Osteoblast (primary cell): ENCODE measurements around the gene STK17A. TPM values are rescaled to one million over a fixed set of nuclear protein-coding genes. Genes with fewer than 3 reads are reported as not detected.
A peak's percentile ranks its signal among the peaks of the same experiment; 100 is the strongest.
"Not testable (repeated sequence)": the region's sequence is repeated elsewhere in the genome, so short reads cannot be mapped to it uniquely, and the experiment has no call there.

Source experiments
- DNase-seq: peaks from one replicate; pipeline ENCODE4 v3.0.0; 2011; ENCODE audit warnings: low spot score, mixed read lengths; ENCODE audit not compliant: insufficient read length; ENCODE audit errors: missing footprints
- H2AFZ ChIP-seq: 2 replicates; pipeline ENCODE4 v1.6.0; 2011; ENCODE audit warnings: mild to moderate bottlenecking, low read length
- H3K27ac ChIP-seq: 2 replicates; pipeline ENCODE4 v1.5.1; 2011; ENCODE audit warnings: mild to moderate bottlenecking, low read depth, low read length, moderate library complexity
- H3K27me3 ChIP-seq: 2 replicates; pipeline ENCODE4 v1.6.0; 2012; ENCODE audit warnings: mild to moderate bottlenecking, control low read depth, inconsistent platforms, low read length, moderate library complexity; ENCODE audit not compliant: insufficient read depth
- H3K36me3 ChIP-seq: 2 replicates; pipeline ENCODE4 v1.5.1; 2011; ENCODE audit warnings: mild to moderate bottlenecking, low read length, control low read depth, moderate library complexity; ENCODE audit not compliant: insufficient read depth
- H3K4me1 ChIP-seq: 2 replicates; pipeline ENCODE4 v1.5.1; 2011; ENCODE audit warnings: mild to moderate bottlenecking, low read length, control low read depth, moderate library complexity; ENCODE audit not compliant: insufficient read depth
- H3K4me2 ChIP-seq: 2 replicates; pipeline ENCODE4 v1.6.0; 2011; ENCODE audit warnings: mild to moderate bottlenecking, low read length; ENCODE audit not compliant: insufficient read depth
- H3K4me3 ChIP-seq: fragments of 200-600 bp; sonication (generic); 3 replicates; pipeline ENCODE4 v1.5.1; 2012; ENCODE audit warnings: mild to moderate bottlenecking, low read length, inconsistent platforms; ENCODE audit not compliant: insufficient read depth
- H3K79me2 ChIP-seq: 2 replicates; pipeline ENCODE4 v1.6.0; 2012; ENCODE audit warnings: mild to moderate bottlenecking, low read length, control low read depth, inconsistent platforms; ENCODE audit not compliant: insufficient read depth
- H3K9me3 ChIP-seq: 2 replicates; pipeline ENCODE4 v1.5.1; 2011; ENCODE audit warnings: low read depth, low read length, control low read depth
- H4K20me1 ChIP-seq: 2 replicates; pipeline ENCODE4 v1.6.0; 2012; ENCODE audit warnings: mild to moderate bottlenecking, low read length, control low read depth; ENCODE audit not compliant: insufficient read depth
- CTCF ChIP-seq: IDR thresholded peaks from 2 replicates; pipeline ENCODE4 v1.5.1; 2011; ENCODE audit warnings: mild to moderate bottlenecking, low read depth, low read length, moderate library complexity; ENCODE audit errors: extremely low read depth
- total RNA-seq: library from RNA; depleted of rRNA; stranded (reverse); fragments of >200 nt; gene quantifications from 2 replicates; pipeline ENCODE4 v1.2.3, GENCODE V29; 2012

Gene STK17A
- total RNA-seq, 1 donor = 109 TPM

- no peaks in the 10 kb centered on the region for H3K79me2 ChIP-seq
- no peak overlapping the region for H2AFZ ChIP-seq
- H3K4me2 ChIP-seq = peak overlapping the region; percentile 18
- no peak overlapping the region for H3K4me3 ChIP-seq
- H3K36me3 ChIP-seq = no peaks in the 10 kb centered on the region
- H4K20me1 ChIP-seq = no peaks in the 10 kb centered on the region
- peak overlapping the region; percentile 98 for H3K27ac ChIP-seq
- H3K4me1 ChIP-seq = peaks cover 34% of the 10 kb centered on the region
- no peak for TF ChIP-seq CTCF
- peak; percentile 93 for DNase-seq
- H3K9me3 ChIP-seq = no peaks in the 10 kb centered on the region
- H3K27me3 ChIP-seq = no peaks in the 10 kb centered on the region
Observed at GRCh38 chr7:43572516-43573049, 10.3 kb upstream of the STK17A start.

- H3K4me2 ChIP-seq, H2AFZ ChIP-seq, H3K36me3 ChIP-seq, H3K27me3 ChIP-seq, H3K4me3 ChIP-seq, H4K20me1 ChIP-seq, DNase-seq, H3K79me2 ChIP-seq, H3K9me3 ChIP-seq: not testable (repeated sequence)
- Histone ChIP-seq H3K27ac (peak overlapping the region; percentile 98), H3K4me1 (peaks cover 25% of the 10 kb centered on the region)
Observed at GRCh38 chr7:43573832-43574231, 9.1 kb upstream of the STK17A start.

- peaks cover 14% of the 10 kb centered on the region for H3K4me1 ChIP-seq
- H3K9me3 ChIP-seq = no peaks in the 10 kb centered on the region
- H4K20me1 ChIP-seq = no peaks in the 10 kb centered on the region
- H3K36me3 ChIP-seq = no peaks in the 10 kb centered on the region
- H3K27ac ChIP-seq = no peak overlapping the region
- no peaks in the 10 kb centered on the region for H3K79me2 ChIP-seq
- H2AFZ ChIP-seq = no peak overlapping the region
- H3K4me2 ChIP-seq = no peak overlapping the region
- TF ChIP-seq CTCF = no peak
- H3K4me3 ChIP-seq = no peak overlapping the region
- H3K27me3 ChIP-seq = no peaks in the 10 kb centered on the region
- no peak for DNase-seq
Observed at GRCh38 chr7:43575506-43575905, 7.4 kb upstream of the STK17A start.

DNA sequence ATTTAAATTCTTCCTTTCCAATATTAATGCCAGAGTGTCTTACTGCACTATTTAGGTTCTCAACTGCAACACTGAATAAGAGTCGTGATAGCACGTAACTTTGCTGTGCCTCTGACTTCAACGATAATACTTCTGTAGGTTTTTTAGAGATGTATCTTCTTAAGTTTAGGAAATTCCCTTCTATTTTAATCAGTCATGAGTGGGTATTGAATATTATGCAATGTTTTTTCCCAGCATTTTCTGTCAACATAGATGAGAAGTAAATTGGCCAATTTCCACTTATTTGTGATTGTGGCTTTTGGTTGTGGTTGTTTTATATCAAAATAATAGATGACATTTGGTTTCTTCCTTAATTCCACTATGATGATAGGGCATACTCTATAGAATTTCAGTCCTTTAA is 6.7 kb upstream of the STK17A start:
- no peak for TF ChIP-seq CTCF

More for the DNA sequence above, 6.7 kb upstream of the STK17A start:
- Histone ChIP-seq H3K4me2 (no peak overlapping the region), H4K20me1 (no peaks in the 10 kb centered on the region), H3K79me2 (no peaks in the 10 kb centered on the region), H3K4me1 (peaks cover 8% of the 10 kb centered on the region), H3K4me3 (no peak overlapping the region), H3K27me3 (no peaks in the 10 kb centered on the region), H3K36me3 (no peaks in the 10 kb centered on the region), H3K27ac (no peak overlapping the region), H2AFZ (no peak overlapping the region), H3K9me3 (no peaks in the 10 kb centered on the region)
- DNase-seq = no peak
